Stimulated activated memory B cell treated with anti-CD40 and anti-IgM and Interleukin-4, amounts not matched to agents 10 μg/mL and 1 μg/mL and 100 μg/mL, for 72 hours (primary cell): ENCODE measurements around the gene TPT1.
A peak's percentile ranks its signal among the peaks of the same experiment; 100 is the strongest.

Experiments
- ATAC-seq: fragments of 150-1000 bp; cut with Tn5 transposase; 2 replicates; pipeline ENCODE4 v1.10.0; 2021
- H3K27ac Mint-ChIP-seq: one replicate; pipeline ENCODE4 v1.8.0; 2022; ENCODE audit warnings: mild to moderate bottlenecking, mixed read lengths
- H3K27me3 Mint-ChIP-seq: one replicate; pipeline ENCODE4 v1.8.0; 2022; ENCODE audit warnings: mixed read lengths
- H3K36me3 Mint-ChIP-seq: one replicate; pipeline ENCODE4 v1.8.0; 2022; ENCODE audit warnings: mixed read lengths
- H3K4me1 Mint-ChIP-seq: one replicate; pipeline ENCODE4 v1.8.0; 2022; ENCODE audit warnings: mixed read lengths
- H3K4me3 Mint-ChIP-seq: one replicate; pipeline ENCODE4 v1.8.0; 2022; ENCODE audit warnings: mild to moderate bottlenecking, moderate library complexity, mixed read lengths
- H3K9me3 Mint-ChIP-seq: one replicate; pipeline ENCODE4 v1.8.0; 2022; ENCODE audit warnings: mixed read lengths

The TPT1 gene

GRCh38 chr13:45373162-45373547, 32.2 kb upstream of the TPT1 start:
- no peaks in the 10 kb centered on the region for H3K27me3 Mint-ChIP-seq
- no peak for ATAC-seq
- peaks cover 11% of the 10 kb centered on the region for H3K36me3 Mint-ChIP-seq
- peaks cover 15% of the 10 kb centered on the region for H3K4me1 Mint-ChIP-seq
- no peak overlapping the region for H3K27ac Mint-ChIP-seq
- H3K9me3 Mint-ChIP-seq, result no peaks in the 10 kb centered on the region
- no peak overlapping the region for H3K4me3 Mint-ChIP-seq

GRCh38 chr13:45372189-45373161, 31.5 kb upstream of the TPT1 start:
- no peaks in the 10 kb centered on the region for H3K27me3 Mint-ChIP-seq
- peaks cover 22% of the 10 kb centered on the region for H3K4me1 Mint-ChIP-seq
- no peak overlapping the region for H3K4me3 Mint-ChIP-seq
- H3K36me3 Mint-ChIP-seq, result peaks cover 11% of the 10 kb centered on the region
- H3K27ac Mint-ChIP-seq, result no peak overlapping the region
- no peaks in the 10 kb centered on the region for H3K9me3 Mint-ChIP-seq
- no peak for ATAC-seq

- ATAC-seq, result no peak
- Mint-ChIP-seq H3K4me1 (peaks cover 30% of the 10 kb centered on the region), H3K9me3 (no peaks in the 10 kb centered on the region), H3K4me3 (no peak overlapping the region), H3K27me3 (no peaks in the 10 kb centered on the region), H3K27ac (no peak overlapping the region), H3K36me3 (peaks cover 11% of the 10 kb centered on the region)
These were observed 30.0 kb upstream of the TPT1 start for GRCh38 chr13:45370922-45371406.

DNA sequence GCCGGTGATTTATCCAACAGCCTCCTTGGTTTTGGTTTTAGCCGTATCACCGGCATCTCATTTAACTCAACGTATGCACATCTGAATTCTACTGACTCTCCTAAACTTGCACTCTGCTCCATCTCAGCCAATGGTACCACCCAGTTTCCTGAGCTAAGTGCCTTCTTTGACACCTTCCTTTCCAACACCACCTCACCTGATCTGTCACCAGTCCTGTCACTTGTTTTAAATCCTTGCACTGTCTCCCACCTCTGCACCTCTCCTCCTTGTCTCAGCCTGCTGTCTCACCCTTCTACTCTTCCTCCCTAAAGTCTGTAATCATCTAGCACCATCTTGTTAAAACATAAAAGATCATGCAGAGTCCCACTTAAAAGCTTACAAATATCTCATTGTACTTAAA, 28.1 kb upstream of the TPT1 start:
- H3K27me3 Mint-ChIP-seq, result no peaks in the 10 kb centered on the region
- H3K4me3 Mint-ChIP-seq, result no peak overlapping the region
- H3K27ac Mint-ChIP-seq, result peak overlapping the region; percentile 82
- peaks cover 22% of the 10 kb centered on the region for H3K36me3 Mint-ChIP-seq
- no peak for ATAC-seq
- H3K9me3 Mint-ChIP-seq, result peaks cover under 1% of the 10 kb centered on the region
- H3K4me1 Mint-ChIP-seq, result peaks cover 30% of the 10 kb centered on the region

GRCh38 chr13:45368571-45368970, 27.6 kb upstream of the TPT1 start:
- Mint-ChIP-seq H3K4me3 (no peak overlapping the region), H3K27me3 (no peaks in the 10 kb centered on the region), H3K4me1 (peaks cover 30% of the 10 kb centered on the region)

GRCh38 chr13:45368005-45368404, 27.0 kb upstream of the TPT1 start:
- ATAC-seq, result peak; percentile 42
- Mint-ChIP-seq H3K4me3 (no peak overlapping the region), H3K9me3 (peaks cover 8% of the 10 kb centered on the region), H3K27ac (peak overlapping the region; percentile 82), H3K4me1 (peaks cover 30% of the 10 kb centered on the region), H3K27me3 (no peaks in the 10 kb centered on the region), H3K36me3 (peaks cover 31% of the 10 kb centered on the region)

More at GRCh38 chr13:45368571-45368970, 27.6 kb upstream of the TPT1 start:
- H3K27ac Mint-ChIP-seq, result peak overlapping the region; percentile 82
- H3K9me3 Mint-ChIP-seq, result peaks cover 6% of the 10 kb centered on the region
- no peak for ATAC-seq
- peaks cover 27% of the 10 kb centered on the region for H3K36me3 Mint-ChIP-seq

GRCh38 chr13:45367358-45367757, 26.4 kb upstream of the TPT1 start:
- Mint-ChIP-seq H3K4me1 (peaks cover 30% of the 10 kb centered on the region), H3K9me3 (peaks cover 8% of the 10 kb centered on the region), H3K27ac (peak overlapping the region; percentile 82), H3K27me3 (no peaks in the 10 kb centered on the region), H3K36me3 (peaks cover 31% of the 10 kb centered on the region), H3K4me3 (peak overlapping the region; percentile 41)
- peak; percentile 100 for ATAC-seq

- Mint-ChIP-seq H3K4me1 (peaks cover 23% of the 10 kb centered on the region), H3K9me3 (peaks cover 8% of the 10 kb centered on the region), H3K27me3 (no peaks in the 10 kb centered on the region), H3K36me3 (peaks cover 45% of the 10 kb centered on the region), H3K27ac (no peak overlapping the region), H3K4me3 (no peak overlapping the region)
- ATAC-seq, result no peak
These were observed 24.5 kb upstream of the TPT1 start for GRCh38 chr13:45365558-45365885.

- no peak for ATAC-seq
- no peaks in the 10 kb centered on the region for H3K27me3 Mint-ChIP-seq
- H3K4me3 Mint-ChIP-seq, result no peak overlapping the region
- peaks cover 23% of the 10 kb centered on the region for H3K4me1 Mint-ChIP-seq
- peaks cover 49% of the 10 kb centered on the region for H3K36me3 Mint-ChIP-seq
- peaks cover 8% of the 10 kb centered on the region for H3K9me3 Mint-ChIP-seq
- peak overlapping the region; percentile 13 for H3K27ac Mint-ChIP-seq
These were observed 24.0 kb upstream of the TPT1 start for GRCh38 chr13:45364876-45365557.

DNA sequence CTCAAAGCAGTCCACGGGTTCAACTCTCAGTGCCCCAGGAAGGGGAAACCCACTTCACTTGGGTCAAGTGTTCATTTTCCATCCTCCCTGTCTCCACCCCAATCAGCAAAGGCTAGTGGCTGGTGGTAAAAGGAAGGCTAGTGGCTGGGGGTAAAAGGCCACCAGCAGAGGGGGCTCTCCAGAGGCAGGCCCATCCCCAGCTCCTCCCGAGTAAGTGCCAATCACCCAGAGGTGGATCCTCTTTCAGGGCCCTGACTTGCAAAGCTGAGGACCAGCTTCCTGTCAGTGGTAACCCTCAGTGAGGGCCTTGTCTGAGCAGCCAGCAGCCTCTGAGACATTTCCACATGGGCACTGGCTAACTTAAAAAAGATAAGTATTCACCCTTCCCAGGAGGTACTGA, 22.0 kb upstream of the TPT1 start:
- no peak overlapping the region for H3K4me3 Mint-ChIP-seq
- peak overlapping the region; percentile 1 for H3K27ac Mint-ChIP-seq
- H3K36me3 Mint-ChIP-seq, result peaks cover 53% of the 10 kb centered on the region
- H3K9me3 Mint-ChIP-seq, result peaks cover 8% of the 10 kb centered on the region
- no peaks in the 10 kb centered on the region for H3K27me3 Mint-ChIP-seq
- no peak for ATAC-seq
- peaks cover 12% of the 10 kb centered on the region for H3K4me1 Mint-ChIP-seq

- ATAC-seq, result no peak
- peaks cover 8% of the 10 kb centered on the region for H3K9me3 Mint-ChIP-seq
- no peak overlapping the region for H3K4me3 Mint-ChIP-seq
- peaks cover 62% of the 10 kb centered on the region for H3K36me3 Mint-ChIP-seq
- peaks cover 5% of the 10 kb centered on the region for H3K4me1 Mint-ChIP-seq
- no peaks in the 10 kb centered on the region for H3K27me3 Mint-ChIP-seq
- peak overlapping the region; percentile 18 for H3K27ac Mint-ChIP-seq
These were observed 20.7 kb upstream of the TPT1 start for GRCh38 chr13:45361596-45362206.

DNA sequence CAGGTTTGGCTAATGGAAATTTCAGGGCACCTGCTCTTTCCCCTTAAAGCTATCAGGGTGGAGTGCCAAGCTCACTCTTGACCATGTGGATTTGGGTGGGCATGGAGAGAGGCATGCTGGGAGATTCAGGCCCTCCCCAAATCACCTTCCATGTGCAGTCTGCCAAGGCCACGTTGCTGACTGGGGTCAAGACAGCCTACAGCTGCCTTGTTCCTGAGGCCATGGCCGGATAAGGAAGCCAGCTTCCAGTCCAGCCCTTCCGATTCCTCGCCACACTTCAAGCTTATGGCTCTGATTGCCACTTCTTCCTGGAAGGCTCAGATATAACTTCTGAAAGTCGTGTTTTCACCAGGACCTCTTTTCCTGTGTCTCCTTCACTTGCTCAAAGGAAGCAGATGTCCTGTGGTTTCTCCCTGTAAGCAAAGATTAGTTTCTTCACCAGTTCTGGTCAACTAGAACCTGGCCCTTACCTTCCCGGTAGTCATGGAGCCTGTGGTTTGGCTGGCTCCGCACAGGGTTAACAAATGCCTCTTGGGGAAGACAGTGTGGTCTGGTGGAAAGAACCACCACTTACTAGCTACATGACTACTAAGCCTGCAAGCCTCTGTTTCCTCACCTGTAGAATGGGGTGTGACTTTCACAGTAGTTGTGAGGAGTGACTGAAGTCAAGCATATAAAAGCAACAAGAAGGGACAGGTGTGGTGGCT, 16.1 kb upstream of the TPT1 start:
- Mint-ChIP-seq H3K9me3 (no peaks in the 10 kb centered on the region), H3K36me3 (peaks cover 42% of the 10 kb centered on the region), H3K27me3 (no peaks in the 10 kb centered on the region), H3K4me1 (peaks cover 12% of the 10 kb centered on the region), H3K4me3 (no peak overlapping the region), H3K27ac (peak overlapping the region; percentile 68)
- no peak for ATAC-seq

DNA sequence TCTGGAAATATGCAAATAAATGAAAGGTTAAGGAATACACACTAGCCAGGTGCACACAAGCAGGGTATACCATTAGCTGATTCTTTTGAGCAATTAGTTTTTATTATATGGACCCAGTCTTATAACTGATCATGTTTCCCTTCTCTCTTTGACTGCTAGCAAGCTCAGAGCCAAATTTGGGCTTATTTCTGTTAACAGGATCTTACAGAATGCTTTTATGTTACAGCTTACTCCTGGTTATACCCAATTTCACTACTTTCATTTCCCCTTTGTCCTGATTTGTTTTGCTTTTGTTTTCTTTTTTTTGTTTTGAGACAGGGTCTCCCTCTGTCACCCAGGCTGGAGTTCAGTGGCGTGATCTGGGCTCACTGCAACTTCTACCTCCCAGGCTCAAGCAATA, 12.9 kb upstream of the TPT1 start:
- H3K36me3 Mint-ChIP-seq, result peaks cover 43% of the 10 kb centered on the region
- no peaks in the 10 kb centered on the region for H3K9me3 Mint-ChIP-seq
- H3K27me3 Mint-ChIP-seq, result no peaks in the 10 kb centered on the region
- no peak overlapping the region for H3K4me3 Mint-ChIP-seq
- peaks cover 17% of the 10 kb centered on the region for H3K4me1 Mint-ChIP-seq
- peak; percentile 48 for ATAC-seq
- H3K27ac Mint-ChIP-seq, result peak overlapping the region; percentile 27

DNA sequence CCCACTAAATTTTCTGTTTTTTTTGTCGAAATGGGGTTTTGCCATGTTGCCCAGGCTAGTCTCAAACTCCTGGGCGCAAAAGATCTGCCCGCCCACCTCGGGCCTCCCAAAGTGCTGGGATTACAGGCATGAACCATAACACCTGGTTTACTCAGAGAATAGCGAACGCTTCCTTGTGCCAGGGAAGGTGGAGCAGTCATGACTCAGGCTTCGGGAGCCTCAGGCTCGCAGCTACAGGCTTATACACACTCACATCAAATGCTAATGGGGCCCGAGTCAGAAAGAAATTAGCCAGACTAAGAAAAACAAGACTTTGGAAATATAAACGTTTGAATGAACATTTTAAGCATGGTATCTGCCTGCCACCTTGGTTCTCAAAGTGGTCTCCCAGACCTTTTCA, 11.0 kb upstream of the TPT1 start:
- H3K4me3 Mint-ChIP-seq, result no peak overlapping the region
- no peaks in the 10 kb centered on the region for H3K27me3 Mint-ChIP-seq
- no peak overlapping the region for H3K27ac Mint-ChIP-seq
- no peak for ATAC-seq
- H3K9me3 Mint-ChIP-seq, result no peaks in the 10 kb centered on the region
- H3K4me1 Mint-ChIP-seq, result peaks cover 12% of the 10 kb centered on the region
- peaks cover 41% of the 10 kb centered on the region for H3K36me3 Mint-ChIP-seq

DNA sequence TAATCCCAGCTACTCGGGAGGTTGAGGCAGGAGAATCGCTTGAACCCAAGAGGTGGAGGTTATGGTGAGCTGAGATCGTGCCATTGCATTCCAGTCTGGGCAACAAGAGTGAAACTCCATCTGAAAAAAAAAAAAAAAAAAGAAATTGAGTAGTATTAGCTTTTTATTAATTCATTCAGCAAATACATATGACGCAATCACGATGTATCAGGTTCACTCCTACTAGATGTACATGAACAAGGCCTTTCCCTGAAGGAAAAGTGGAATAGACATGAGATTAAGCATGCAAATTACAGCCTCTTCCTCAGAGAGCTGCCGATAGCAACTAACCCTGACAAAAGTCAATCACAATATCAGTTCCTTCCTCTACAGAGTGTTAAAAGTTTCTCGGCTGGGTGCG, 9.2 kb upstream of the TPT1 start:
- Mint-ChIP-seq H3K27me3 (no peaks in the 10 kb centered on the region), H3K27ac (no peak overlapping the region), H3K36me3 (peaks cover 34% of the 10 kb centered on the region), H3K4me1 (peaks cover 11% of the 10 kb centered on the region), H3K4me3 (no peak overlapping the region), H3K9me3 (no peaks in the 10 kb centered on the region)
- no peak for ATAC-seq
